SK-N-SH treated with all-trans-retinoic acid at 6 μM for 48 hours (cell line): ENCODE measurements around the gene FAM117B.

Experiments used
- ARNTL ChIP-seq: fragments of 450-650 bp; formaldehyde crosslinking; IDR thresholded peaks from 2 replicates; pipeline ENCODE4 v1.5.0; 2020; ENCODE audit warnings: low read depth, mild to moderate bottlenecking, moderate library complexity, borderline replicate concordance
- TF ChIP-seq, protein P1 (sequence below): fragments of 250-450 bp; sonication (Bioruptor Pico); IDR thresholded peaks from 2 replicates; pipeline ENCODE4 v1.5.0; 2020; ENCODE audit warnings: mild to moderate bottlenecking, moderate library complexity

DNA sequence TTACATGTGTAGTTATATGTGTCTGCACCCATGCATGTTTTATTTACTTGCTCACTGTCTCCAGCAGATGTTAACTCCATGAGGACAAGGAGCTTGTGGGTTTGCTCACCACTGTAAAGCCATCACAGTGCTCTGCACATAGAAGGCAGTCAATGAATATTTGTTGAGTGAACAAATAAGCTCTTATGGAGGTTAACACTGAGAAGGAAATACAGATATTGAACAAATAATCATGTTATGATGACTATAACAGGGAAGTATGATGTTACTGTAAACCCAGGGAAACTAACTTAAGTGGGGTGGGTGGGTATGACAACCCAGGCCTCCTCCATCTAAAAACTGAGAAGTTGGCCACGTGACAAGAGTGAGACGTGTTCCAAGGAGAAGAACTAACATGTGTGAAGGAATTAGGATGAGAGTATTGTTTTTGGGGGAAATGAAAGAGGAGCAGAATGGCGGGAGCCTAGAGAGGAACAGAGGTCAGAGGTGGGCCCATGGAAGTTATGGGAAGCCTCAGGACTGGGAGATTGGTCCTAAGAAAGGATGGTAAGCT, 6.0 kb upstream of the FAM117B start:
- TF ChIP-seq, protein P1, sequence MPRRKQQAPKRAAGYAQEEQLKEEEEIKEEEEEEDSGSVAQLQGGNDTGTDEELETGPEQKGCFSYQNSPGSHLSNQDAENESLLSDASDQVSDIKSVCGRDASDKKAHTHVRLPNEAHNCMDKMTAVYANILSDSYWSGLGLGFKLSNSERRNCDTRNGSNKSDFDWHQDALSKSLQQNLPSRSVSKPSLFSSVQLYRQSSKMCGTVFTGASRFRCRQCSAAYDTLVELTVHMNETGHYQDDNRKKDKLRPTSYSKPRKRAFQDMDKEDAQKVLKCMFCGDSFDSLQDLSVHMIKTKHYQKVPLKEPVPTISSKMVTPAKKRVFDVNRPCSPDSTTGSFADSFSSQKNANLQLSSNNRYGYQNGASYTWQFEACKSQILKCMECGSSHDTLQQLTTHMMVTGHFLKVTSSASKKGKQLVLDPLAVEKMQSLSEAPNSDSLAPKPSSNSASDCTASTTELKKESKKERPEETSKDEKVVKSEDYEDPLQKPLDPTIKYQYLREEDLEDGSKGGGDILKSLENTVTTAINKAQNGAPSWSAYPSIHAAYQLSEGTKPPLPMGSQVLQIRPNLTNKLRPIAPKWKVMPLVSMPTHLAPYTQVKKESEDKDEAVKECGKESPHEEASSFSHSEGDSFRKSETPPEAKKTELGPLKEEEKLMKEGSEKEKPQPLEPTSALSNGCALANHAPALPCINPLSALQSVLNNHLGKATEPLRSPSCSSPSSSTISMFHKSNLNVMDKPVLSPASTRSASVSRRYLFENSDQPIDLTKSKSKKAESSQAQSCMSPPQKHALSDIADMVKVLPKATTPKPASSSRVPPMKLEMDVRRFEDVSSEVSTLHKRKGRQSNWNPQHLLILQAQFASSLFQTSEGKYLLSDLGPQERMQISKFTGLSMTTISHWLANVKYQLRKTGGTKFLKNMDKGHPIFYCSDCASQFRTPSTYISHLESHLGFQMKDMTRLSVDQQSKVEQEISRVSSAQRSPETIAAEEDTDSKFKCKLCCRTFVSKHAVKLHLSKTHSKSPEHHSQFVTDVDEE (CRISPR knock-in tag): no peak
- no peak for TF ChIP-seq ARNTL (CRISPR knock-in tag)
